NB4 (cell line): ENCODE measurements around the gene ABO.
"Not testable (repeated sequence)": the region's sequence is repeated elsewhere in the genome, so short reads cannot be mapped to it uniquely, and the experiment has no call there.

Source experiments
- DNase-seq: peaks from one replicate; pipeline ENCODE4 v3.0.0; 2010; ENCODE audit warnings: low read depth
- H3K4me3 ChIP-seq: one replicate; pipeline ENCODE4 v1.5.1; 2011; ENCODE audit warnings: mild to moderate bottlenecking, low read depth, low read length, moderate library complexity
- CTCF ChIP-seq: IDR thresholded peaks from one replicate; pipeline ENCODE4 v1.5.1; 2012; ENCODE audit warnings: low read depth, low read length
- MAX ChIP-seq: IDR thresholded peaks from 2 replicates; pipeline ENCODE4 v1.6.1; 2011; ENCODE audit warnings: low read depth, low read length
- MYC ChIP-seq: IDR thresholded peaks from 2 replicates; pipeline ENCODE4 v1.6.1; 2011; ENCODE audit warnings: low read depth, low read length
- POLR2A ChIP-seq: IDR thresholded peaks from 2 replicates; pipeline ENCODE4 v1.6.1; 2011; ENCODE audit warnings: mild to moderate bottlenecking; ENCODE audit not compliant: insufficient read length; ENCODE audit errors: extremely low read depth

ABO gene

GRCh38 chr9:133227242-133227860 lies 47.6 kb downstream of the ABO start:
- no peak for DNase-seq
- TF ChIP-seq POLR2A, result no peak
- TF ChIP-seq MAX, result no peak
- TF ChIP-seq CTCF, result no peak
- TF ChIP-seq MYC, result no peak
- H3K4me3 ChIP-seq, result no peak overlapping the region

GRCh38 chr9:133226219-133227171 lies 48.5 kb downstream of the ABO start:
- H3K4me3 ChIP-seq, result no peak overlapping the region
- DNase-seq, result no peak
- TF ChIP-seq CTCF, result no peak
- no peak for TF ChIP-seq POLR2A
- TF ChIP-seq MYC, result no peak
- TF ChIP-seq MAX, result no peak

- no peak for DNase-seq
- TF ChIP-seq CTCF (no peak), MYC (no peak), POLR2A (no peak), MAX (no peak)
- H3K4me3 ChIP-seq, result no peak overlapping the region
Measured at GRCh38 chr9:133225171-133226011, 49.6 kb downstream of the ABO start.

- H3K4me3 ChIP-seq, result no peak overlapping the region
- TF ChIP-seq MYC (no peak), MAX (no peak), POLR2A (no peak), CTCF (no peak)
- no peak for DNase-seq
Measured at GRCh38 chr9:133224762-133225161, 50.2 kb downstream of the ABO start.

- H3K4me3 ChIP-seq, DNase-seq: not testable (repeated sequence)
Measured at GRCh38 chr9:133223159-133223756, 51.7 kb downstream of the ABO start.

- DNase-seq, H3K4me3 ChIP-seq: not testable (repeated sequence)
Measured at GRCh38 chr9:133221994-133222393, 53.0 kb downstream of the ABO start.
